GM12865 (cell line): Measurements from ENCODE around the gene MYO3A.
"Not testable (repeated sequence)": the region's sequence is repeated elsewhere in the genome, so short reads cannot be mapped to it uniquely, and the experiment has no call there.

Experiments used
- DNase-seq: peaks from one replicate; pipeline ENCODE4 v3.0.0; 2010; ENCODE audit warnings: low read depth
- H3K4me3 ChIP-seq: 2 replicates; pipeline ENCODE4 v1.5.1; 2011; ENCODE audit warnings: mild to moderate bottlenecking, low read depth, low read length, control low read depth
- TF ChIP-seq, protein P1 (sequence below): IDR thresholded peaks from 2 replicates; pipeline ENCODE4 v1.5.1; 2011; ENCODE audit warnings: low read length, control low read depth, low read depth, inconsistent platforms; ENCODE audit not compliant: insufficient read depth; ENCODE audit errors: missing control alignments

The MYO3A gene

DNA sequence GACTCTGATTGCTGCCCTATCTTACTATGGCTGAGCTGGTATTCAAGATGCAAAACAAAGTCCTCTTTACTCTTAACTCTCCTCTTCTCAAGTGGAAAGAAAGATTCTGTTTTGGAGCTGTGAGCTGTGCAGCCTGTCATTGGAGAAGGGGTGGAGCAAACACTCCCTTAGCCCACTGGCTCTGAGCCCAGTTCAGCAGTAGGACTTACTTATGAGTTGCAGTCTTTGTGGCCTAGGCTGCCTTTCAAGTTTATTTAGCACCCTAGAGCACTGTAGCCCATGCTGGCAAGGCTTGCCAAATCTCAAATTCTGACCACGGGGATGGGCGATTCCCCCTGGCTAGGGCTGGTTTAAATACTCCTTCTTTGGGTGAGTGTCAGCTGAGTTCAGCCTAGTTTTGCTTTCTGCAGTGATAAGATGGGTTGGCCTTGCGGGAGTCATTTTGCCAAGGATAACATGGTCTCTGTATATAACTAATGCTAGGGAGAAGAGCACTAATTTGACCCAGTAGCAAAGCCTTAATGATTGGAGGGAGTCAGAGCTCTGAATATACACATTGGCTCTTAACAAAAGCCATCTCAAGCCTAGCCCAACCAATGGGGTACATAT, 110.2 kb downstream of the MYO3A start:
- H3K4me3 ChIP-seq, result no peak overlapping the region
- TF ChIP-seq, protein P1, sequence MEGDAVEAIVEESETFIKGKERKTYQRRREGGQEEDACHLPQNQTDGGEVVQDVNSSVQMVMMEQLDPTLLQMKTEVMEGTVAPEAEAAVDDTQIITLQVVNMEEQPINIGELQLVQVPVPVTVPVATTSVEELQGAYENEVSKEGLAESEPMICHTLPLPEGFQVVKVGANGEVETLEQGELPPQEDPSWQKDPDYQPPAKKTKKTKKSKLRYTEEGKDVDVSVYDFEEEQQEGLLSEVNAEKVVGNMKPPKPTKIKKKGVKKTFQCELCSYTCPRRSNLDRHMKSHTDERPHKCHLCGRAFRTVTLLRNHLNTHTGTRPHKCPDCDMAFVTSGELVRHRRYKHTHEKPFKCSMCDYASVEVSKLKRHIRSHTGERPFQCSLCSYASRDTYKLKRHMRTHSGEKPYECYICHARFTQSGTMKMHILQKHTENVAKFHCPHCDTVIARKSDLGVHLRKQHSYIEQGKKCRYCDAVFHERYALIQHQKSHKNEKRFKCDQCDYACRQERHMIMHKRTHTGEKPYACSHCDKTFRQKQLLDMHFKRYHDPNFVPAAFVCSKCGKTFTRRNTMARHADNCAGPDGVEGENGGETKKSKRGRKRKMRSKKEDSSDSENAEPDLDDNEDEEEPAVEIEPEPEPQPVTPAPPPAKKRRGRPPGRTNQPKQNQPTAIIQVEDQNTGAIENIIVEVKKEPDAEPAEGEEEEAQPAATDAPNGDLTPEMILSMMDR, result no peak
- no peak for DNase-seq

DNA sequence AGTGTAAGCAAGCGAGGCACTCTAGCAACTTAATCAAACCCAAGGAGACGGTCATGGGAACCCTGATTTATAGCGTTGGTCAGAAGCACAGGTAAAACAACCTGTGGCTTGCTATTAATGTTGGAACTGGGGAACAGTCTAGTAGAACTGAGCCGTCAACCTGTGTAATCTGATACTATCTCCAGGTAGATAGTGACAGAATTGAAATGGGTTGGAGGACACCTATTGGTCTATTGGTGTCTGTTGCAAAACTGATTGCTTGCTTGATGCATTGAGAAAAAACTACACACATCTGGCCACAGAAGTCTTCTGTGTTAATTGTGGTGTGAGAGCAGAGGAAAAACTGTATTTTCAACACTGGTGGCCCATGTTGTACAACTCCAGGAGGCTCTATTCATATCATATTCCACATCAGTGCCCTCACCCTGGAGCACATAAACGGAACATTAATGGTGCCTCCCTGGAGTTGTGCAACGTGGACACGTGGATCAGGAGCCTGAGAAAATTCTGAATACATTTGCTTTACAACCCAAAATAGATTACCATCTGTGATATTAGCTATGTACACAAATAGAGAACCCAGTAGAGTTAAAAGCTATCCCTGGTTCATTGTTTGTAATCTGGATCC, 112.2 kb downstream of the MYO3A start:
- no peak for DNase-seq
- no peak overlapping the region for H3K4me3 ChIP-seq
- TF ChIP-seq, protein P1, result no peak

DNA sequence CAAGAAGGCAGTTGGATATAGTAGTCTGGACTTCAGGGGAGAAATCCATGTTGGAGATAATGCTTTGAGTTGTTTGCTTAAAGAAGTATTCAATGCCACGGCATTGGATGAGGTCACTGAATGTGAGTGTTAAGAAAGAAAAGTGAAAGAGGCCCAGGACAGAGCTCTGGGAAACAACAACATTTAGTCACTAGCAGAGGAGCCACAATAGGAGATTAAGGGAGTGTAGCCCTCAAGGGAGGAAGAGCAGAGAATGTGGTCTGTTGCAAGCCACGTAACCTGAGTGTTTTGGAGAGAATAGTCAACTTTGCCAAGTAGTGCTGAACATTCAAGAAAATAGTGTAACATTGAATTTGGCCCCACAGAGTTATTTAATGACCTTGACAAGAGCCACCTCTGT, 114.7 kb downstream of the MYO3A start:
- no peak overlapping the region for H3K4me3 ChIP-seq
- TF ChIP-seq, protein P1, result no peak
- no peak for DNase-seq

DNA sequence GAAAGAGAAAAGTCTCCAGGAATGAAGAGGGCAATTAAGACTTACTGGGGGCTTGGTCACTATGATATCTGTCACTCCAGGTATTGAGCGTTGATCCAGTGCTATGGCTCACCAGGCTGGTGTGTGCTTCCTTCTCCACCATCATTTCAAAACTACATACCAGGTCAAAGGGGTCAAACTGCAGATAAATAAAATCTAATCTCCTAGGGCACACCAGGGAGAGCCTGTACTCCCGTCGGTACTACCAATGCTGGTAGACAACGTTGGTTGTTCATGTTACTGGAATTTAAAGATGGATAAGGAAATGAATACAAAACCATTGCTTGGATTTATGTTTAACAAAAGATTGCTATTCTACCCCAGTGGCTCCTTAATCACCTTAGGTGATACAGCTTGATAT, 118.3 kb downstream of the MYO3A start:
- H3K4me3 ChIP-seq, result no peak overlapping the region
- no peak for DNase-seq
- TF ChIP-seq, protein P1, result no peak

DNA sequence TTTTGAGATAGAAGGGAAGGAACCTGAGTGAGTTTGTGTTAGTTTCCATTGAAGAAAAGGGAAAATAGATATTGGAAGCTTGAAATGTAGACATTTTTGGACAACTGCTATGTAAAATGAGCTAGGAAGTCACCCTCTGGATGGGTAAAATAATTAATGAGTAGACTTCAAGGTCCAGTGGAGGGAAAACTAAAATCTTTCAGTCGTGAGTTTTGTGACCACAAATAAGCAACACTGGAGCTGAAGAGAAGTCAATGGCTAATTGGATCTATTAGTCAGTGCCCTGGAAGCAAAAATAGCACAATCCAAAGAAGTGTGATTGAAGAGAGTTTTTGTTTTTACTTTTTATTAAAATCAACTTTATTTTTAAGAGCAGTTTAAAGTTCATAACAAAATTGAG, 123.4 kb downstream of the MYO3A start:
- no peak overlapping the region for H3K4me3 ChIP-seq
- TF ChIP-seq, protein P1, result no peak
- no peak for DNase-seq

DNA sequence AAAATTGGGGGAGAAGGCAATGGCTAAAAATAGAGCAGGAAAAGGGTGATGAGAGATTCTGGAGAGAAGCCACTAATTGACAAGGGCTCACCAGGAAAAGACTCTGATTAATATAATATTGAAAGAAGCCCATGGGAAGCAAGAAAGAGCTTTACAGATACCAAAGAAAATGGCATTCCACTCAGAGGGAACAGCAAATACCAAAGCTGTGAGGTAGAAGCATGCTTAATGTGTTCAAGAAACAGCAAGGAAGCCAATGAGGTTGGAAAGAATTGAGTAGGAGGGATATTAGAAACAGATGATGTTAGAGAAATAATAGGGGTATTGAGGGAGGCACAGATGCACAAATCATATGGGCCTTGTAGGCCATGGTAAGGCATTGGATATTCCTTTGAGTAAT, 130.1 kb downstream of the MYO3A start:
- DNase-seq, result no peak
- TF ChIP-seq, protein P1, result no peak
- H3K4me3 ChIP-seq, result no peak overlapping the region

DNA sequence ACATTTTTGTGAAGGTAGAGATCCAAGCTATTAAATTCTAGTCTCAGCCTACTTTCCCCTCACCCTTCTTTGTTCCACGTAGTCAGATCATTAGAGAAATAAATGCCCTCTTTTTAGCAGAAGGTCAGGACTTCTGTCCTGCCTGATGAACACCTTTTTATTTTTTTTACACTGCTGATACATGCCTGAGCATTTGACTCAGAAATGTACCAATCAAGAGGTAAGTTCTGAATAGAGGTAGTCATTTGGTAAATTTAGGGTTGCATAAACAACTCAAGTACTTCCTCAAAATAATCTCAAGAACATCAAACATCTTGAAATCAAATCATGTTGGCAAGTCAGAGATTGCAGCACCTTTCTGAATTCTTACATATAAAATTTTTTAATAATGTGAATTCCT, 133.7 kb downstream of the MYO3A start:
- H3K4me3 ChIP-seq, result no peak overlapping the region
- DNase-seq, result no peak
- TF ChIP-seq, protein P1, result no peak

DNA sequence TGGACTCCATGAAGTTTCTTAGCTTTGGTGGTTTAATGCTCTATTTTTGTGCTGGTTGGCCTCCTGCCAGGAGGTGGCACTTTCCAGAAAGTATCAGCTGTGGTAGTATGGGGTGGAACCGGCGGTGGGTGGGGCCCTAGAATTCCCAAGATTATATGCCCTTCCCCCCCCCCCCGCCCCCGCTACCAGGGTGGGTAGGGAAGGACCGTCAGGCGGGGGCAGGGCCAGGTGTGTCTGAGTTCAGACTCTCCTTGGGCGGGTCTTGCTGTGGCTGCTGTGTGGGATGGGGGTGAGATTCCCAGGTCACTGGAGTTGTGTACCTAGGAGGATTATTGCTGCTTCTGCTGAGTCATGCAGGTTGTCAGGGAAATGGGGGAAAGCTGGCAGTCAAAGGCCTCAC, 146.9 kb downstream of the MYO3A start:
- not testable (repeated sequence) for DNase-seq, H3K4me3 ChIP-seq
